GM19025 (cell line): Measurements from ENCODE around the gene DMBX1.

ENCODE experiments used
- ATAC-seq: cut with Tn5 transposase; IDR thresholded peaks from one replicate; pipeline ENCODE4 v1.9.1; 2021; ENCODE audit warnings: mild to moderate bottlenecking, low read depth, moderate library complexity; ENCODE audit not compliant: unreplicated experiment

DMBX1 gene

DNA sequence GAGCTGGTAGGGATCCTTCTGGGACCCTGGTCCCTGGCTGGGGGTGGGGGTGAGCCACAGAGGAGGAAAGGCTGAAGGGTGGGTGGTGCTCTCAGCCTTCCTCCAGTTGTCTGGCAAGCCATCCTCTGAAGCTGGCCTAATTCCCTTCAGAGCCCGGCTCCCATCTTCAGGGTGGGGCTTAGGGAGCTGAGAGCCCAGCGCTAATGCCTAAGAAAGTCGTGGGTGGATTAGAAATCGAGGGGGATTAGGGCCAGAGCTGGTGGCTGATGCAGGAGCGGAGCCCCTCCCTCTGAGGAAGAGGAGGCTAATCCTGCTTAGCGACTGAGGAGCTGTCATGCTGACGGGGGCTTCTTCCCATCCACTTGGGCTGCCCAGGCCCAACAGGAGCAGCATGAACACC lies 30.8 kb upstream of the DMBX1 start:
- no peak for ATAC-seq

DNA sequence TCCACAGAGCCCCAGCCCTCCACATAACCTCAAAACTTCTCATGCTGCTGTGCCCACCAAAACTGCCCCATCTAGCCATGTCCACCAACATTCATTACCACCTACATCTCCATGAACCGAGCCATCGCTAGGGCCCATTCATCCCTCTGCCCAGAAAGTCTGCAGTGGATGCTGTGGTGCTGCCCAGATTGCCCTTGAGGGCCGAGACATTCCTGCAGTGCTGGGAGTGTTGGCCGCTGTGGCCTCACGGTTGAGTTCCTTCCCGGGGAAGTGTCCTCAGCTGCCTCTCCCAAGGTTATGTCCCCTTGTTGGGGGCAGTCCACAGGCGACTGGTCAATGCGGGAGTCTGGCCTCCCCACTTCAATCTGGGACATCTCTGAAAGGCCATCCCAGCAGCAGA lies 30.3 kb upstream of the DMBX1 start:
- ATAC-seq, result no peak

DNA sequence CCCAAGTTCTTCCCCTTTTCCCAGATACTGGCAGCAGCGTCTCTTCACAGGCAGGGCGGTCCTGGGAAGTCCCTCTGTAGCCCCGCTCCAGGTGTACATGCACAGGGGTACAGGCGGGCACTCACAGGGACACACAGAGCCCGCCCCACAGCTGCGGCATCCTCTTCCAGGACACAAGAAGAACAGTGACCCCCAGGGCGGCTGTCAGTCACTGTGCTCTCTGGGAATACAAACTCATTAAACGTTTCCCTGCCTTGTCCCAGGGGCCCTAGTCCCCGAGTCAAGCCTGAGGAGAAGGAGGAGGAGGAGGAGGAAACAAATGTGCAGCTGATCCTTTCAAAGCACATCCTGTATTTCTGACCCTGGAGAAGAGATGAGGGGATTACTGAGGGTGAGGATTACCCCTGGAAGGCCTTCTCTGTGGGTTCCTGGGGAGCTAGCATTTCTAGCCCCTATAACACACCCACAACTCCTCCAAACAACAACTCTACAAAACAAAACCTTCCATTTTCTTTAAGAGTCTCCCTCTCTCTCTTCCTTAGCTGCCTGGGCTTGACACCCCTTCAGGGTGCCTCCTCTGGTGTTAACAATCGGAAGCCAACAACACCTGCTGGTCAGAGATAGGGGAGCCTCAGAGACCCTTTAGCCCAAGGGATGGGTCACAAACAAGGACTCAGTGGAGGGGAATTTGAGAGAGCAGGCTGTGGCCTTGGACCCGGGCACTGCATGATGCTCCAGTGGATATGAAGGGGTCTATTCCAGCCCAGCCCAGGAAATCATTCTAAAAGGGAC lies 28.4 kb upstream of the DMBX1 start:
- no peak for ATAC-seq

DNA sequence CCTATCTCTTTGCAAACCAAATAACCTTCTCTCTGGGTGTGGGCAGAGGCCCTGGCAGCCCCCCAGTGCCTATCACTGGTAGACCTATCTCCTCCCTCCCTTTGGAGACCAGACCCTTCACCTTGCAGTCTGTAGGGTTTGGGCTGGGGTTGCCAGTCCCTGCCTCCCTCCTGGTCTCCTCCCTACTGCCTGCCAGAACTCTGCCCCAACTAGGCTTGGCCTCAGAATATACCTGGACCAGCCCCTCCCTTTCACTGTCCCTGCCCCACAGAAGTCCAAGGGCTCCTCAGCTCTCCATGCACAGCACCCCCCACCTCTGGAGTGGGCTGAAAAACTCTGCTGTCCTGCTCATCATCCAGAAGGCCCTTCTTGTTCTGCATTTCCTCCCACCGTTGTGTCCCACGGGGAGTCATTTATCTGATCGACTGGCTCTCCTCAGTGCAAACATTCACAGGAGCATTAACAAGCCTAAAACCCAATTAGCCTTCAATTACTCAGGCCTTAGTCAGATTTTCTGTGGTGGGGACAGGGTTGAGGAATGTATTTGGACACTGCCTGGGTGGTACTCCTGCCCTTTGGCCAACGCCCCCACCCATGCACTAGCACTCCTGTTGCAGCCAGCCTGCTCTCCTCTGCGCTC lies 27.7 kb upstream of the DMBX1 start:
- ATAC-seq, result no peak

DNA sequence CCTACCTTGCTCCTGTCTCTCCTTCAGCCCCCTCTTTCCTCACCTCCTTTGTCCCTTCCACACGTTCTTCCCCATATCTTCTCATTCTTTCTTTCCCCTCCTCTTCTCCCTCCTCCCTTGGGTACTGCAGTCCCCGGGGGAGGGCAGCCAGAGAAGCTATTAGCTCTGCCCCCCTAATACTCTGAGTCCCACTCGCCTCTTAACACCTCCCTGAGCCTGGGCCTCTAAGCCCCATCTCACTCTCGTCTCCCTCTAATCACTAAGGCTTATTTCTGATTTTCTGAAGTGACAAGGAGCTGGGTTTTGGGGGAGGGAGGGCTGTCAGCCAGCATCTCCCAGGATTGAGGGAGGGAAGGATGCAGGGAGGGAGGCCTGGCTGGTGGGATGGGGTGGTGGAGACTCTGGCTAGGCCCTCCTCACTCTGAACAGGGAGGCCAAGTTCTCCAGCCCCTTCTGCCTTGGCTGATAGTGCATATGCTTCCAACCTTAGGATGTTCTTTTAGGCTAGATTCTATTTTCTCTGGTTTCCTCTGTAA lies 25.6 kb upstream of the DMBX1 start:
- no peak for ATAC-seq

DNA sequence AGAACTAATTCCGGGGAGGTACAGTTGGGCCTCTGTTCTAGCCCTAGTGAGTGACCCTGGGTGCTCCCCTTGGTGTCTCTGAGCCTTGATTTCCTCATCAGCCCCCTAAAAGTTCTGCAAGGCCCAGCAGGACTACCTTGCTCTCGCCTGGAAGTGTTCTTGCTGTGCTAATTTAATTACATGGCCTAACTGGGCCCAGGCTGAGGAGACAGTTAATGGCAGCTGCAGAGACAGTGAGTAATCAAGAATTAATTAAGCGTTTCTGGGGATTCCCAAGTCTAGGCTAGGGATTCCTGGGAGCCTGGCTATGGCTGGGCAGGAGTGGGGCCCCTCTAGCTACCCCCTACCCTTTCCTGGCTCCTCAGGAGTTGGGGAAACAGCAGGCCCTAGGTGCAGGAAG lies 24.7 kb upstream of the DMBX1 start:
- ATAC-seq, result no peak

DNA sequence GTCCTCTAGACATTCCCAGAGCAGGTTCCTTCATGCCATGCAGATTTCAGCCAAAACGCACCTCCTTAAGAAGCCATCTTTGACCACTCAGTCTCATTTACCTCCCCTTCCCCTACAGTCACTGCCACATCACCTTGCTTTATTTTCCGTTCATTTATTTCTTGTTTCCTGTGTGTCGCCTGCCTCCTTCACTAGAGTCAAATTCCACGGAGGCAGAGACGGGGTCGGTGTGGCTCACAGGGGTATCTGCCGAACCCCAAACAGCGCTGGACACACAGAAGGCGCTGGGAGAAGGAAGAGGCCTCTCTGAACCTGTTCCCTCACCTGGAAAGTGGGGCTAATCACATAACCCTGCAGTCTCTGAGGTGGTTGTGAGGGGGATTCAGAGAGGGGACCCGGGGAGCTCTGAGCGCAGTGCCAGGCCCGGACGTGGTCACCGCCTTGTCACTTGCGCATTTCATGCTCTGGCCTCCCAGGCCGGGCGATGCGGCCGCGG lies 23.6 kb upstream of the DMBX1 start:
- ATAC-seq, result no peak

DNA sequence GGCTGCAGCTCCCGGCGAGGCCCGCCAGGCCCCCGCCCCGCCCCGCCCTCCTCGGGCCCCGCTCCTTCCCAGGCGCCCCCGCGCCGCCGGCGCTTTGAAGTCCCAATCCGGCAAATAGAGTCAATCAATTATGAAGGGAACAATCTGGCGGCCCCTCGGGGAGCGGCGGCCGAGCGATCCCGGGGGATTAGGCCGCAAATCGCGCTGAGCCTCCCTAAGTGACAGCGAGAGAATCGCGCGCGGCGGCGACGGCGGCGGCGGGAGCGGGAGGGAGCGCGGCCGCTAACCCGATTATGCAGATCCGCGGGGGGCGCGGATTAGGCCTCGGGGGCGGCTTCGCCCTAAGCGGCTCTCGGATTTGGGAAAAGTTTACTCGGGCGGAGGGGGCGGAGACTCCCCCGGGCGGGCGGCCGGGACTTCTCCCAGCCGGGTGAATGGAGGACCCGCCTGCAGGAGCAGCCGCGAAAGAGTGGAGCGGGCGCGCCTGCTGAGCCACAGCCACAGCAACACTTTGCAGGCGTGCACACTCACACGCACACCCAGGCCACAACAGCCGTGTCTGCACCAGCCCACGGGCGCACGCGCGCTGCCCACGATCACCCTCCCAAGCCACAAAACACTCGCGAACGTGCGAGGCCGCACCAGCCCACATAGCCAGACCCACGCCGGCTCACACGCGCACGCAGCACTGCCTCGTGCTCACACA lies 23.0 kb upstream of the DMBX1 start:
- ATAC-seq, result no peak

DNA sequence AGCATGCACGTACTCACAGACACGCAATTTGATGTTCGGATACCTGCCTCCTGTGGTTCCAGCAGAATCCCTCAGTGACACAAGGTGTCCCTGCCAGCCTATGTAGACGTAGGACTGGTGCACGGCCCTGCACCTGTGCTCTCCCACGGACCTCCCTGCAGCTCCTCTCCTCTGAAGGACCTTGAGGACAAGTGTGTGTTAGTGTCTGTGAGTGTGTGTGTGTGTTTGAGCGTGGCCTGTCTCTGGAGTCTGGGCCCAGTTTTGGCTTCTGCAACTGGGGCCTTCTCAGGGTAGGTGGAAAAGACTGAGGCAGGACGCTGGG lies 22.5 kb upstream of the DMBX1 start:
- no peak for ATAC-seq

DNA sequence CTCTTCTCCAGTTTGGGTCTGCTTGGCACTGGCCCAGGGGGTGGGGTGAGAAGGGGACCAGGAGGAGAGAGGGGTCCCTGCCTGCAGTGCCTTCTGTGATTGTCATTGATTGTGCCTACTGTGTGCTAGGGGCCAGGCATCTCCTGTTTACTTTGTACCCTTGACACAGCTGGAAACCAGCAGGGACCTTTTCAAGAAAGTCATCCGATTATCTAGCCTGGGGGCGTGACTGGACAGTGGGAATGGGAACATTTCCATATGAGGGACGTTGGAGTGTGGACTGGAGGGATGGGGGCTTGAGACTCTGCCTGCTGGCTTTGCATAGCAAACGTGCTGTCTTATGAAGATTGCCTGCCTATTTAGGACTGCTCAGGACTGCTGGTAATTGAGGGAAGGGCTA lies 19.8 kb upstream of the DMBX1 start:
- ATAC-seq, result no peak

DNA sequence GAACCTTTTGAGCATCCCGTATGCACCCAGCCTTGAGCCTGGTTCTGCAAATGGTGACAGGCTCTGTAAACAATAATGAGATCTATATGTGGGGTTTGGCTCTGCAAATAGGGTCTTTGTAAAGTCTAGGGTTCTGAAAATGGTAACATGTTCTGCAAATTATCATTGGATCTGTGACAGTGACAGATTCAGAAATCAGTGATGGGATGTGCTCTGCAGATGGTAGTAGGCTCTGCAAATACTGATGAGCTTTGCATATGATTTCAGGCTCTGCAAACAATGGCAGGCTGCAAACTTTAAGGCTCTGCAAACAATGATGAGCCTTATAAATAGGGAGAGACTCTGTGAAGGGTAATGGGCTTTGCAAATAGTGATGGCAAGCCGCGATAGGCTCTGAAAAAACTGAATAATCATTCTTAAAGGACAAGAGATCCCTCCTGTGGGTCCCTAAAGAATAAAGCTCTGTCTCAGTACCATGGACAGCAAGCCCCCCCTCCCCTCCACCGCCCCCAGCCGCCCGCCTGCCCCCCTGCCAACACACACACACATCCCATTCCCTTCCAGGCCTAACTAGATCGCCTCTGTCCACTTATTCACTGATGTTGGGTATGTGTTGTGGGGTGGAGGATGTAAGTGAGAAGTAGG lies 17.7 kb upstream of the DMBX1 start:
- no peak for ATAC-seq

DNA sequence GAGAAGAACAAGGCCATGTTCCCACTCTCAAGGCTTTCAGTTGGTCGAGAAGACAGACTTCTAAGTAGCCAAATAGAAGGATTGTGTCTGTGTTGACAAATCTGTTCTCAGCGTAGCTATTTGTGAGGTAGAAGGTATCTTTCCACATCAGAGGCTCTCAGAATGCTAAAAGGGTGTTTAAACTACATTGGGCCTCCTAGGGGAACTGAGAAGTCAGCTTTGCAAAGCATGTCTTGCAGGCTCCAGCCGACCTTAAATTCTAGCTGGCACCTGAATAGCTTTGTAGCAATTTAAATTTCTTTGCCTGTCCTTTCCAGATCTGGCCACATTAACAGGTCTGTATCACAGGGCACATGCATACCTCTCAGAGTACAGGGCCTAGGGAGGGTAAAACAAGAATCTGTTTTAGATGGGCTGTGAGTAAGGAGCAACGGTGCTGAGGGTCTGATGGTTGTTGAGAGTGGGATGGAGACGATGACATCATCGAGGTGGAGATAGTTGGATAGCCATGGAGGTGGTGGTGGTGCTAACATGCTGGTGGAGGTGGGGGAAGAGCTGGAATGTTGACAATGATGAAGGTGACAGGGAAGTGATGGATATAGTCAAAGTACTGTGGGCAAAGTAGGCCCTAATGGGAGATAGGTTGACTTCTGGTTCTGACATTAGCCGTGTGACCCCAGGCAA lies 17.0 kb upstream of the DMBX1 start:
- no peak for ATAC-seq

DNA sequence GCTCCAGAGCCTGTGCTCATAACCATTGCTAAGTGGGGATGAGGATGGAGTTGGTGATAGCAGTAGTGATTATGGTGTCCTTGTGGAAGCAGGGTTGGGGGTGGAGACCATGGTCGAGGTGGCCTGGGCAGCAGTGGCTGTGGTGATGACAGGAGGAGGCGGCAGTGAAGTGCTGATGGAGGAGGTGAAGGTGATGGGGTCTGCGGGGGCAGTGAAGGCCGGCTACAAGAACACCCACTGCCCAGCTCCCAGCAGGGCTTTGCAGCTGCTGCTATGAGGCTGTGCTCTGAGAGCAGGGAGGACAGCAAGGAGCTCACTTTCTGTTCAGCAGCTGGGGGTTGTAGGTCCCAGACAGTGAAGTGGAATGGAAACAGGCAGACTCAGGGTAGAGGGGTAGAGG lies 15.6 kb upstream of the DMBX1 start:
- no peak for ATAC-seq

DNA sequence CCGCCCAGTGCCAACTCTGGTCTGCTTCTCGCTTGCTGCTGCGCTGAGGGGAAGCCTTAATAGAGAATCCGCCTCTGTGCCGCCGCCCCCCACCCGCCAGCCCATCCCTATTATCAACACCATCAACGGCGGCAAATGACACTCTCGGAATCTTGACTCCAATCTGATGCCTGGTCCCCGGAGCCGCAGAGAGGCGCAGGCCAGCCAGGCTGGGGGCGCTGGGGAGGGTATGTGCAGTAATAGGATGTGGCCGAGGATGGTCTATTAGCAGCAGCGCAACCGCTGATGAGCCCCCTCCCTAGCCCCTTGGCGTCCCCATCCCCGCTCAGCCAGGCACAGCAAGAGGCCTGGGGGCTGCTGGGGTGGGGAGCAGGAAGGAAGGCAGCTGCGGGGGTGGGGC lies 15.1 kb upstream of the DMBX1 start:
- ATAC-seq, result no peak

DNA sequence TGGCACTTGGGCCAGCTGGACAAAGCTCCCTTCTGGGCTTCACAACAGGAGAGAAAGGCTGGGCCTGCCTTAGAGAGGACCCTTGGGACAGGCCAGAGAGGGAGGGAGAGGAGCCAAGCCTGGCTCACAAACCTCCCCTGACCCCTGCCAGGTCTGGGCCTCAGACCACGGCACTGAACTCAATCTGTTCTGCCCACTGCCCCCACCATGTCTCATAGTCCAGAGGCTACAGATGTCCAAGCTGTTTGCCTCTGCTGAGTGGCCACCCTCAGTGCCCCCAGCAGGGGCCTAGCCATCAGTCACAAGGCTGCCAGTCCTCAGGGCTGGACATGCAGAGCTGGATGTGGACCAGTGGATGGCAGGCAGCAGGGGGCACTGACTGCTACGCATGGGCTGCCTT lies 13.0 kb upstream of the DMBX1 start:
- ATAC-seq, result no peak

DNA sequence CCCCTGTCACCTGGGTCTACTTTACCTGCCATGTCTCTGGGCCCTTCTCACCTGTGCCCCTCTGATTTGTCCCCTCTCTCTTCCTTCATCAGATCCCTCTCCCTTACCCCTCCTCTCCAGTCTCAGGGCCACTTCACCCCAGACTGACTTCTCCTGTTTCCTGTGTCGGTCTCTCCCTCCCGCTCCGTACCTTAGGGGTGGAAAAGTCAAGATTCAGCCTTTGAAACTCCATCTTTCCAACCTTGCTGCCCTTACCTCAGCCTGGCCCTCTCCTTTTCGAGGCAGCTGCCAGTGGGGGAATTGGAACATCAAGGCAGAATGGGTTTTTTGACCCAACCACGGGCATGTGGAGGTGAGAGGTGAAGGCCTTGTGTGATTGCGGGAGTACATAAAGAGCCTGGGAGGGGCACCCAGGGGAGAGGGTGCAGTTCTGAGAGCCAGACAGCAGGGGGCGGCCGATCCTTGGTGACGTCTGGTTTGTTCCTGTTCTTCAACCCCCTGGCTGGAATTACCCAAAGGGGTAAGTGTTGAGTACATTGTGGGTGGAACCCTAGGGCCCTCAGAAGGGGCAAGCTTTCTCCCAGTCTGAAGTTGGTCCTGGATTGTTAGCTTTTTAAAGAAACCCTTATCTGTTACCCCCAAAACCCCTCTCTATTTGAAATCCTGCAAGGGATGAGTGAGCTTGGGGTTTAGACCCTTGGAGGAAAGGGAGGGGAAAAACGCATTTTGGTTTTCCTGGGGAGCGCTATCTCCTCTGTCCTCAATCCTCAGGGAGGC lies 12.3 kb upstream of the DMBX1 start:
- ATAC-seq, result no peak

DNA sequence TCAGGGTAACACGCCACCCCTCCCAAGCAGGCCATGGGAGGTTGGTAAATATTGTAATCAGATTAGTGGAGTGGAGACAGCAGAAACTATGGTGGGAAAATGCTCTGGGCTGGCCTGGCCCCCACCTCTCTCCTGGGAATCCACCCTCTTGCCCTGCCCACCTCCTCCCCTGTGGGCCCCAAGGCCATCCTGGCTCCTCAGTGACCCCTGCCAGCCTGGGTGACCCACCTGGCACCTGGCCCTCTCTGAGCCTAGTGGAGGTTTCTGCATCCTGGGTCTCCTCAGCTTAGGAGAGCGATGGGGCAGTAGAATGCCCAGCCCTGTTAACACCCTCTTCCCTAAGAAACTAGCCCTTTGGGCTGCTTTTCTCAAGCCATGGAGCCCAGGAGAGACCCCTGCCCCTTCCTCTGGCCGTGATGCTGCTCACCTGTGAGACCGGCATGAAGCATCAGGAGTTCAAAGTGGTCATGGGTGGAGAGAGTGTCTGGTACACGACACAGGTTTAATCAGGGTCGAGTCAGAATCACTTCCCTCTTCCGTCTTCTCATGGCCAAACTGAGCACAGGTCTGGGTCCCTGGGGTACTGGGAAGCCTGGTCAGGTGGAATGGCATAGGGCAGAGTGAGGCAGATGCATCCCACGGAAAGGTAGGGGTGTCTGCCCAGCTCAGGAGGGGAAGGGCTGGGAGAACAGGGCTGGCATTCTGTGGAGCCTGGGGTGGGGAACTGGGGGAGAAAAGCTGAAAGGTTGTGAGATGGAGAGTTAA lies 10.7 kb upstream of the DMBX1 start:
- no peak for ATAC-seq

DNA sequence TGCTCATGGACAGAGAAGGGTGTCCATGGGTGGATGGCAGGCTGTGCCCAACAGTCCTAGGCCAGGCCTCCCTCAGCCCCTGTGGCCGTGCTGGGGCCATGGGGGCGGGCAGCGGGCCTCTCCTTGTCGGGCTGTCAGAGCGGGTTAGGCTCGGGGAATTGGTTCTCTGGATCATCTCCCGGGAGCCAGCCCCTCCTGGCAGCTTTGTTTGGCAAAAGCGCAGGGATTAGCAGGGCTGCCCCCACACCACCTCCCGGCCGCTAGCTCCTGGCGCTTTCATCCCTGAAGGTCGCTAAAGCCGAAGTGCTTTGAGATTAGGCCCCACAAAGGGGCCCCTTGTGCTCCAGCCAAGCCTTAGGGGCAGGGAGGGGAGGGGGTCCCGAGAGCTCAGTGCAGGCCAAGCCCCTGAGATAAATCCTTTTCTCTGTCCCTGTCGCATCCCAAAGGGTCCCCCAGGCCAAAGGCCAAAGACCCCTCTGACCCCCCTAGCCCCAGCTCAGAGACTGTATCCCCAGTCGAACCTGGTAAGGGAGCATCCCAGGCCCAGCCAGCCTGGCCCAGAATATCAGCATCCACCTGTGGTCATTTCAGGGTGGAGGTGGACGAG lies 9.8 kb upstream of the DMBX1 start:
- no peak for ATAC-seq
